Endothelial cell of umbilical vein (primary cell): ENCODE data around the gene SVEP1.

ENCODE experiments used
- EZH2 ChIP-seq: IDR thresholded peaks from 2 replicates; pipeline ENCODE4 v1.6.1; 2012; ENCODE audit warnings: borderline replicate concordance, low read depth, mild to moderate bottlenecking, moderate library complexity, low read length, inconsistent platforms; ENCODE audit not compliant: severe bottlenecking
- GATA2 ChIP-seq: IDR thresholded peaks from 2 replicates; pipeline ENCODE4 v1.7.0; 2011; ENCODE audit warnings: low read depth, mild to moderate bottlenecking, moderate library complexity, mixed read lengths, low read length; ENCODE audit not compliant: insufficient read length, insufficient read depth
- JUN ChIP-seq: IDR thresholded peaks from 2 replicates; pipeline ENCODE4 v1.6.1; 2011; ENCODE audit warnings: borderline replicate concordance, low read depth; ENCODE audit not compliant: insufficient read length, insufficient read depth
- POLR2A ChIP-seq: IDR thresholded peaks from 2 replicates; pipeline ENCODE4 v1.6.1; 2012; ENCODE audit warnings: low read depth, mild to moderate bottlenecking, control low read depth, low read length
- POLR2AphosphoS5 ChIP-seq: IDR thresholded peaks from 2 replicates; pipeline ENCODE4 v1.6.1; 2012; ENCODE audit warnings: low read depth, mild to moderate bottlenecking, control low read depth, low read length, moderate library complexity; ENCODE audit not compliant: insufficient read depth
- TF ChIP-seq, protein P1 (sequence below), 2 donors: IDR thresholded peaks; 1 replicate in 1 of 2; 2 replicates in 1 of 2; pipeline ENCODE4 v1.5.1; 2011; ENCODE audit warnings: low read length in 2 of 2, mild to moderate bottlenecking in 2 of 2, moderate library complexity in 2 of 2, control low read depth in 1 of 2, inconsistent platforms in 1 of 2, low read depth in 1 of 2; ENCODE audit not compliant: insufficient read depth in 1 of 2; ENCODE audit errors: extremely low read depth in 1 of 2
- TF ChIP-seq, protein P2 (sequence below): IDR thresholded peaks from 2 replicates; pipeline ENCODE4 v1.6.1; 2011; ENCODE audit not compliant: insufficient read depth, insufficient read length

DNA sequence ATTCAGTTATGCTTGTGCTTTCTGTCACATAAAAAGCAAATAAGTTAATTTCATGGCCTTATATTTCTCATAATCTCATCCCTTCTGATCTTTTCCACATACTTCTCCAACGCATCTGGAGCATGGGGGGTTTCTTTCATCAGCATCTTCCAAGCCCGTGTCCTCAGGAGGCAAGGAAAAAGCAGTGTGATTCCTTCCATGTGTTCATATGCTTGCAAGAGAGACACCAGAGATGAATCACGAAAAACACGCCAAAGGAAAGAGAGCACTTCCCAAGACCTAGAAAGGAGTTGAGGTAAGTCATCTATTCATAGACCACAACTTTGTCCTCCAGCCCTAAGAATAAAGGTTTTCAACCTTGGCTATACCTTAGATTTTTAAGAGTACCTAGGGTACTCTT lies 26.0 kb upstream of the SVEP1 start:
- TF ChIP-seq, protein P1, sequence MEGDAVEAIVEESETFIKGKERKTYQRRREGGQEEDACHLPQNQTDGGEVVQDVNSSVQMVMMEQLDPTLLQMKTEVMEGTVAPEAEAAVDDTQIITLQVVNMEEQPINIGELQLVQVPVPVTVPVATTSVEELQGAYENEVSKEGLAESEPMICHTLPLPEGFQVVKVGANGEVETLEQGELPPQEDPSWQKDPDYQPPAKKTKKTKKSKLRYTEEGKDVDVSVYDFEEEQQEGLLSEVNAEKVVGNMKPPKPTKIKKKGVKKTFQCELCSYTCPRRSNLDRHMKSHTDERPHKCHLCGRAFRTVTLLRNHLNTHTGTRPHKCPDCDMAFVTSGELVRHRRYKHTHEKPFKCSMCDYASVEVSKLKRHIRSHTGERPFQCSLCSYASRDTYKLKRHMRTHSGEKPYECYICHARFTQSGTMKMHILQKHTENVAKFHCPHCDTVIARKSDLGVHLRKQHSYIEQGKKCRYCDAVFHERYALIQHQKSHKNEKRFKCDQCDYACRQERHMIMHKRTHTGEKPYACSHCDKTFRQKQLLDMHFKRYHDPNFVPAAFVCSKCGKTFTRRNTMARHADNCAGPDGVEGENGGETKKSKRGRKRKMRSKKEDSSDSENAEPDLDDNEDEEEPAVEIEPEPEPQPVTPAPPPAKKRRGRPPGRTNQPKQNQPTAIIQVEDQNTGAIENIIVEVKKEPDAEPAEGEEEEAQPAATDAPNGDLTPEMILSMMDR (IDR thresholded peaks at IDR 0.05; ENCODE audit: extremely low read depth in 1 of 2, insufficient read depth in 1 of 2, low read depth in 1 of 2, low read length in 2 of 2) = no peak
- TF ChIP-seq POLR2AphosphoS5 (no peak), POLR2A (no peak), EZH2 (no peak), JUN (no peak), GATA2 (no peak)
- TF ChIP-seq, protein P2, sequence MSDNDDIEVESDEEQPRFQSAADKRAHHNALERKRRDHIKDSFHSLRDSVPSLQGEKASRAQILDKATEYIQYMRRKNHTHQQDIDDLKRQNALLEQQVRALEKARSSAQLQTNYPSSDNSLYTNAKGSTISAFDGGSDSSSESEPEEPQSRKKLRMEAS = no peak
